HG02943 (cell line): ENCODE results near the gene CHRND.
A peak's percentile ranks its signal among the peaks of the same experiment; 100 is the strongest.
"Not testable (repeated sequence)": the region's sequence is repeated elsewhere in the genome, so short reads cannot be mapped to it uniquely, and the experiment has no call there.

Experiments
- ATAC-seq: cut with Tn5 transposase; IDR thresholded peaks from one replicate; pipeline ENCODE4 v1.9.1; 2021; ENCODE audit warnings: mild to moderate bottlenecking, low read depth, moderate library complexity; ENCODE audit not compliant: unreplicated experiment

CHRND gene

DNA sequence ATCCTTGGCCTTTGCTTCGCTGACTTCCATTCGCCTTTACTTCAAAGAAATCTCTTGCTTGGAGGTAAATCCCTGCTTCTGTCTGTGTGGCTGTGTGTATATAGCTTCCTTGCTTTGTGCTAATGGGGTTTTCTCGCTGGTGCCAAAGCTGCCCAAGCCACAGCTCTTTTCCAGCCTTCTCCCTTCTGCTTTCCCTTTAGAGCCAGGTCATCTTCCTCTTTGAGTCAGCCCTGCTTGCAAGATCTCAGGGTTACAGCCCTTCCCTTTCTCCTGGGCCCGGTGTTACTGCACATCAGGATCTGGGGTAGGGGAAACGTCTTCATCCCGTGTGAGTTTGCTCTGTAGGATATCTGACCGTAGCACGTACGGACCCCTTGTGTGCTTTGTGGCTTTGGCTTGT, 43.6 kb downstream of the CHRND start:
- ATAC-seq: no peak

DNA sequence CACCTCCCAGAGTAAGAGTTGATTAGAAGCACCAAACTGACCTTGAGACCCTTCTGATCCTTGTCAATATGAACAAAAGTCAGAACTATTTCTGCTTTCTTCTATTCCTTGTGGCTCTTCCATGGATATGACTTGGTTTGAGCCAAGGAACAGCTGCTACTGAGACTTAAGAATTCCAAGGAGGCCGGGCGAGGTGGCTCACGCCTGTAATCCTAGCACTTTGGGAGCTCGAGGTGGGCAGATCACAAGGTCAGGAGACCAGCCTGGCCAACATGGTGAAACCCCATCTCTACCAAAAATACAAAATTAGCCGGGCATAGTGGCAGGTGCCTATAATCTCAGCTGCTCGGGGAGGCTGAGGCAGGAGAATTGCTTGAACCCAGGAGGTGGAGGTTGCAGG, 44.5 kb downstream of the CHRND start:
- not testable (repeated sequence) for ATAC-seq

DNA sequence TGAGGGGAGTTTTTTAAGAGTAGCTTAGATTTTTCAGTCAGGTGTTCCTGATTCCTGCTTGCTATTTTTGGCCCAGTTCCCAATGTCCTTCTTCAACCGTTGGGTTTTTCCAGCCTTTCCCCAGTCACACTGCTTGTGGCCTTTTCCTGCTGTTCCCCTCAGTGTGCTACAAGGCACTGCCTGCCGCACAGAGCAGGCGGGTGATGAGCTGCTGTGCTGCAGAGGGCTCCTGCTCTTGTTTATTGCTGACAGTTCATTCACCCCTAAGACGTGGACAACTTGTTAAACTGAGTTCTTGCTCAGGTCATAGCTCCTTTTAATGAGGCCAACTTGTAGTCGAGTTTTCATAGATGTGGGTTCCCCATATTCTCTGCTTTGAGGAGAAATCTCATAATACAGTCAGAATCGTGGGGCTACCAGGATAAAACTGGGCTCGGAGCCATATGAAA, 45.1 kb downstream of the CHRND start:
- no peak for ATAC-seq

DNA sequence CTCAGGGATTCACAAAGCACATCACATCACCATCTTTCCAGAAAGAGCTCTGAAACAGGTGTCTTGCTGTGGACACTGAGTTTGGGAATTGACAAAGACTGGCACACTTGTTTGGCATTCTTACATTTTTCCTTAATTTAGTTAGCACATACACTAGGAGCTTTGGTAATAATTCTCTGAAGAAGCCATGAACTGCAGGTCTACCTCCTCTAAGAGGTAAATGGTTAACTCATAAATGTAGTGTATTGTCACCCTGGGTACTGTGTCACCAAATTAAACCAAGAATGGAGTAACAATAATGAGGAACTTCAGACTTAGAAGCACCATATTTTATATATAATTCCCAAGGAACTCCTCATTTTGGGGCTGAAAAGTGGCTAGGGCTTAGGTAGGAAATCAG, 47.1 kb downstream of the CHRND start:
- no peak for ATAC-seq

DNA sequence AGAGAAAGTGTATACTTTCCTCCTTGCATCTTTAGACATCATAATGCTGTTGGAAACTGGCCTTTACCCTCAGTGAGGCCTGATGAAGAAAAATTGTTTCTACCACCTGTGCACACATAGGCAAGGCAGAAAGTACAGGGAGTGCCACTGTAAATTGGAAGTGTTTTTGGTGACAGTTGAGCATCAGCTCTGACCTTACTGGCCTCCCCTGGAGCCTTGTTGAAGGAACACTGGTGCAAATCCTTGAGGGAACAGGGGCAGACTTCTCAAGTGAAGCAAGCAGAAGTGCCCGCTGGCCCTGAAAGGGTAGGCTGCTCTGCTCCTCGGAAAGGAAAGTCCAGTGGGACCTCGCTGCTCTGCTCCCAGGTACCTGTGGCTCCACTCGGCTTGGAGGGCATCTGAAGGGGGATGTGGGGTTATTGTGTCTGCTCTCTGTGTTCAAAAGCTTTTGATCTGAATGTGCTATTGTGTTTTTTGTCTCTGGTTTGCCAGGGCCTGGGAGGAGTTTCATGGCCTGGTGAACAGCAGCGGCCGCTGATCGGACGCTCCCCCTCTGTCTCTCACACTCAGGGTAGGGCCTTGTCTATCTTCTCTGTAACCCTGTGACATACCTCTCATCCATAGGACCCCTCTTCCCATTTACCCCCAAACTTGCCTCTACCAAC, 47.9 kb downstream of the CHRND start:
- no peak for ATAC-seq

DNA sequence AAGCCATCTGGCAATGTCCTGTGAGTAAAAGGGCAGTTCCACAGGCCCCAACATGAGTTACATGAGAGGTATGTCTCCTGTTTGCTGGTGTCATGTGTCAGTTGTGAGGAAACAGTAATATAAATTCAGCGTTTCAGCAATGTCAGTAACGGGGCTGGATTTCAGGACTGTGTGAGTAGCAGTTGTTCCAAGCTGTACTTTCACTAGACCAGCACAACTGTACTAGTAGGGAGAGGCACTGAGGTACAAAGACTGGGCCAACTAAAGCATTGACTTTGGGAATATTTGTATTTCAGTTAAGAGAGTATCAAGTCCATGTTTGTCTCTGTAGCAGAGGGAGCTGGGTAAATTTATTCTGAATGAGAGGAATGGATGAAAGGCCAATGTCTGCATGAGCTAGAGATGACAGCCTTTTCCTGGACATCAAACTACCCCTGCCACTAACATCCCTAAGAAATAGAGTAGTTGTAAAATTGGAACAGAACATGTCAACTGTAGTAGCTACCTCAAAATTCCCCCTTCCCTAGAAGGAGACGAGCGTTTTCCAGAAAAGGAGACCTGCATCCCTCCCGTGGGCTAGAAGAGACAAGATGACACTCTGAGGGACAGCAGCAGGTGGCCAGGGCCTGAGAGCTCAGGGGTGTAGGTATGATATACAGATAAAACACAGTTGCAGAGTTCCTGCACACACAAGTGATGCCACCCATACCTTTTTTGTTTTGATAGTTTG, 48.9 kb downstream of the CHRND start:
- ATAC-seq: no peak

DNA sequence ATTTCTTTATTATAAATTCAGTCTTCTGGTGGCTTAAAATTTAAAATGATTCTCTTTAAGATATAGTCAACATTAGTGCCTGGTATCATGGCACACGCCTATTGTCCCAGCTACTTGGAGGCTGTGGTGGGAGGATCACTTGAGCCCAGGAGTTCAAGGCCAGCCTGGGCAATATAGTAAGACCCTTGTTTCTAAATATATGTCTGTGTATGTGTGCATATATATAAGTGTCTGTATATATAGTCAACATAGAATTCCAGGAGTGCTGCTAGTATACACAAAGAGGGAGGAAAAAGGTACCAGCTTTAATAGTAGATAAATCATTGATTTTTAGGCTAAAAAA, 49.4 kb downstream of the CHRND start:
- ATAC-seq: no peak

DNA sequence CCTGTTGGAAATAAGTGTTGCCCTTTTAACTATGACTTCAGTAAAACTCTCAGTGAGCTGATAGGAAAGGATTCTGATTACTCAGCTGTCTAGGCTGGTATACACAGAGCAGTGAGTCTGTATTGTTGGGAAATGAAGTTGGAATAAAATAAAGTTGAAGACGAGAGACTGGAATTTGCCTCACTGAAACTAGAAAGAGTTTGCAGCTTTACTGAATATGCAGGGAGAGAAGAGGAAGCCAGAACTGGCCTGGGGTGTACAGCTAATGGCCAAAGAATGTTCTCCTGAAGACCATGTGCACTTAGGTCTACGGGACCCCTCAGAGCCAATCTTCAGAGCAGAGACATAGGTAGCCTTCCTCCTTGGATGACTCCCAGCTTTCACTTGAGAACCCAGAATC, 51.0 kb downstream of the CHRND start:
- ATAC-seq: no peak

DNA sequence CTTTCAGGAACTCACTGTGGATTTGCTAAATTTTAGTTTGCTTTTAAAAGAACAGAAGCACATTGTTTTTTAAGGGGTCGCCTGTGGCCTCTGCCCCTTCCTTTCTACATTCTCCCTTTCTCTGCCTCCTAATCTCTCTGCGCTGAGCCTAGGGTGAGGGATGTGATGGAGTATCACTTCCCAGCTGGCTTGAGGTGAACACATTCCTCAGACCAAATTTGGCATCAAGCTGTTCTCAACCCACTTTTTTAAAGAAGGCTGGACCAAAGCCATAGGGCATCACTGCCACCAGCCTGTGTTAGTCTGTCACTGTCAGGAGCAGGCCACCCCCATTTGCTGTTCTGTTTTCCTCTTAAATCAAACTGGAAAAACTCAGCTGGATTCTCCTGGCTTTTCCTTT, 51.9 kb downstream of the CHRND start:
- no peak for ATAC-seq

DNA sequence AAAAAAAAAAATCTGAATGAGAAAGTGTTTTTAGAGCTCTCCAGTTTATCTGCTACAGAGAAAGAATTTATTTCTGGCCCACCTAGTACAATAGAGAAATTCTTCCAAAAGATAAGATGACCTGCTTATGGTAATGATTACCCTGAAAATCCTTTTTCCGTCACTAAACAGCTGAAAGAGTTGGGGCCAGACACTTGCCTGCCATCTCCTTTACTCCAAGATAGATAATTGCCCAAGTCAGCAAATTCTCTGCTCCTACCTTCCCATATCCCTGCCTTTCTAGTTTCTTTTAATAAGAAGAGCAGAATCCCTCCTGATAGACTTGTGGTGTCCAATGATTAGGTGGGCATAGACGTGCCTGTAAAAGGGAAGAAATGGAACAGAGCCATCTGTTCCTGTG, 52.7 kb downstream of the CHRND start:
- ATAC-seq: no peak

DNA sequence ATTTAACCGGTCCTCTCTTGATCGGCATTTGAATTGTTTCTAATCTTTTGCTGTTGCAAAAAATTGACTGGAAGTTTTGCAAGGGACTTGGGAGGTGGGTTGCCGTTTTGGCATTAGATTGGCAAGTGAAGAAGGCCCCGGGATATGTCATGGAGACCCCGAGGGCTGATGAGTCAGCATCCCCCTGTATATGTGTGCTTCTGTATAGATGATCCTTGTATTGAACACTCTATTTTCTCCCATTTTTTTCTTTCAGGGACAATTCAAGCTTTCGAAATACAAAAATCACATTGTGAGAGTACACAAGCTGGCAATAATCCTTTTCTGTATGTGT, 54.7 kb downstream of the CHRND start:
- ATAC-seq: no peak

DNA sequence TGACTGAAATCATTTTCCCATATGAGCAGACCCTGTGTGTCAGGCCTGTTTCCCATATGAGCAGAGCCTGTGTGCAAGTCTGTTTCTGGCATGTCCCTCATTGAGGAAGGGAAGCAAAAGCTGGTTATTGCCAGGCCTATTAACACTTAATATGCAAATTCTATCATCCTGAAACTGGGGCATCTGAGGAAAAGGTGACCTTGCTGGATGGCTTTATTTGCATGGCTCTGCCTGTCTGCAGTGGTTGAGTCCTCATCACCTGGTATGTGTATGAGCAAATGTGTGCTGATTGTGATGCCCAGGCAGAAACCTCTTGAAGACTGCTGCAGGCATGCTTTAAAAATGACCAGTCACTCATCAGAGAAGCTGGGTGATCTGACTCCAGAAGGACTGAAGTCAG, 55.8 kb downstream of the CHRND start:
- ATAC-seq: peak; percentile 63

DNA sequence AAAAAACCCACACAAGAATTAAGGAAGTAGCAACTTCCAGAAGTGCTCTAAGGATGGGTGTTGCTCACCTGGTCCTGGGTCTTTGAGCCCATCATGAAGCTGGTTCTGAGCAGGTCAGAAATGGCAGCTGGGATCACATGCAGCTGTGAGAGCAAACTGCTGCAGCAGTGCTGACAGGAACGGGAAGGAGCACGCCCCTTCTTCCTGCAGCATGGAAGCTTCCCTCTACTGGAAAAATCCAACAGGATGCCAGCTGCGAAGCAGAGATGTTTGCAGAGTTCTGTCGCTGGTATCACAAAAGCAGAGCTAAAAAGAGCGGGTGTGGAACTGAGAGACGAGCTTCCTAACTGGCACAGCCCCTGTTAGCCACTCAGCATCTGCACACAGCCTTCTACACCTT, 58.3 kb downstream of the CHRND start:
- no peak for ATAC-seq
